SK-N-SH (cell line): ENCODE measurements around the gene KCTD19. TPM values are rescaled to one million over a fixed set of nuclear protein-coding genes. Genes with fewer than 3 reads are reported as not detected.

ENCODE experiments used
- CTCF ChIA-PET: fragments of 300-600, 350-600 bp; formaldehyde crosslinking; extraction: SDS; loops from one replicate; lab custom pipeline; 2021; lab: Yijun Ruan, JAX
- POLR2A ChIA-PET: fragments of 350-600 bp; sonication (Branson Sonifier 250); formaldehyde crosslinking; extraction: SDS; loops from one replicate; lab custom pipeline; 2020; ENCODE audit warnings: antibody characterized with exemption, inconsistent platforms; lab: Yijun Ruan, JAX
- DNase-seq: peaks from one replicate; pipeline ENCODE4 v3.0.0; 2012
- H2AFZ ChIP-seq: fragments of 200-600 bp; sonication (generic); 2 replicates; pipeline ENCODE4 v1.8.1; 2016; ENCODE audit warnings: antibody characterized with exemption, mild to moderate bottlenecking, low read depth
- H3F3A ChIP-seq: fragments of 200-600 bp; sonication (generic); replicated peaks from 2 replicates; pipeline ENCODE3; 2016; ENCODE audit warnings: antibody characterized with exemption, mild to moderate bottlenecking; ENCODE audit not compliant: insufficient read depth
- H3K27ac ChIP-seq, 2 experiments: fragments of 200-500 bp in 1 of 2; fragments of 200-600 bp in 1 of 2; sonication (Bioruptor generic) in 1 of 2; sonication (generic), shearing (Covaris generic) in 1 of 2; 2 replicates each; pipeline versions ENCODE4 v1.5.1 to v1.6.1; 2014 to 2016; ENCODE audit warnings: low read depth in 2 of 2, inconsistent platforms in 1 of 2, low read length in 1 of 2, mild to moderate bottlenecking in 1 of 2, mixed read lengths in 1 of 2
- H3K27me3 ChIP-seq: fragments of 200-600 bp; sonication (generic), shearing (Covaris generic); 2 replicates; pipeline ENCODE4 v1.6.1; 2016; ENCODE audit warnings: mixed run types; ENCODE audit not compliant: insufficient read depth
- H3K36me3 ChIP-seq, 2 experiments: fragments of 200-500 bp in 1 of 2; fragments of 200-600 bp in 1 of 2; sonication (Bioruptor generic) in 1 of 2; sonication (generic) in 1 of 2; replicated peaks in 1 of 2; 2 replicates each; pipeline versions ENCODE3 to v1.5.1; 2014 to 2016; ENCODE audit warnings: low read length in 1 of 2, mild to moderate bottlenecking in 1 of 2; ENCODE audit not compliant: insufficient read depth in 2 of 2, control insufficient read depth in 1 of 2
- H3K4me1 ChIP-seq, 2 experiments: fragments of 200-500 bp in 1 of 2; fragments of 200-600 bp in 1 of 2; sonication (Bioruptor generic) in 1 of 2; sonication (generic), shearing (Covaris generic) in 1 of 2; 2 replicates each; pipeline versions ENCODE4 v1.5.1 to v1.6.1; 2014 to 2016; ENCODE audit warnings: low read depth in 1 of 2, low read length in 1 of 2, mixed run types in 1 of 2; ENCODE audit not compliant: insufficient read depth in 2 of 2, control insufficient read depth in 1 of 2
- H3K4me2 ChIP-seq: fragments of 200-600 bp; sonication (generic), shearing (Covaris generic); 2 replicates; pipeline ENCODE4 v1.6.1; 2017; ENCODE audit warnings: mixed run types
- H3K4me3 ChIP-seq, 2 experiments: fragments of 200-500 bp in 1 of 2; fragments of 200-600 bp in 1 of 2; sonication (Bioruptor generic) in 1 of 2; sonication (generic), shearing (Covaris generic) in 1 of 2; 2 replicates each; pipeline versions ENCODE4 v1.5.1 to v1.8.1; 2014 to 2016; ENCODE audit warnings: low read depth in 2 of 2, inconsistent platforms in 1 of 2, low read length in 1 of 2, mild to moderate bottlenecking in 1 of 2, mixed read lengths in 1 of 2, moderate library complexity in 1 of 2
- H3K79me2 ChIP-seq: fragments of 200-600 bp; sonication (generic); 2 replicates; pipeline ENCODE4 v1.8.1; 2017; ENCODE audit warnings: mild to moderate bottlenecking; ENCODE audit not compliant: insufficient read depth
- H3K9ac ChIP-seq: fragments of 200-600 bp; sonication (generic); 2 replicates; pipeline ENCODE4 v1.6.1; 2017; ENCODE audit warnings: mixed run types
- H3K9me2 ChIP-seq: fragments of 200-600 bp; sonication (generic); 2 replicates; pipeline ENCODE4 v1.6.1; 2017; ENCODE audit warnings: mixed run types
- H3K9me3 ChIP-seq: fragments of 200-600 bp; sonication (generic); 2 replicates; pipeline ENCODE4 v1.6.1; 2017; ENCODE audit warnings: mixed run types, mild to moderate bottlenecking, moderate library complexity
- H4K20me1 ChIP-seq: fragments of 200-600 bp; sonication (generic); 2 replicates; pipeline ENCODE4 v1.6.1; 2017; ENCODE audit warnings: mild to moderate bottlenecking, mixed run types; ENCODE audit not compliant: insufficient read depth
- CHD2 ChIP-seq: fragments of 150-350 bp; IDR thresholded peaks from 2 replicates; pipeline ENCODE4 v1.6.1; 2018; ENCODE audit warnings: low read length; ENCODE audit not compliant: partially characterized antibody
- EP300 ChIP-seq, 2 experiments: IDR thresholded peaks; 2 replicates each; pipeline versions ENCODE4 v1.4.0 to v1.6.1; 2012; ENCODE audit warnings: borderline replicate concordance in 1 of 2, low read depth in 1 of 2, low read length in 1 of 2
- FOSL2 ChIP-seq: IDR thresholded peaks from 2 replicates; pipeline ENCODE4 v1.4.0; 2012; ENCODE audit warnings: low read depth, mild to moderate bottlenecking, moderate library complexity, borderline replicate concordance
- JUND ChIP-seq: IDR thresholded peaks from 2 replicates; pipeline ENCODE4 v1.4.0; 2012
- NFIC ChIP-seq: IDR thresholded peaks from 2 replicates; pipeline ENCODE4 v1.4.0; 2012; ENCODE audit warnings: borderline replicate concordance
- TAF1 ChIP-seq: IDR thresholded peaks from 2 replicates; pipeline ENCODE4 v1.6.1; 2012; ENCODE audit warnings: low read depth, mild to moderate bottlenecking, low read length, moderate library complexity, borderline replicate concordance
- WGBS: methylation state at CpG from one replicate; pipeline ENCODE4 v1.1.6; 2017; ENCODE audit warnings: low lambda C conversion rate; 5-methylcytosine and 5-hydroxymethylcytosine counted together
- polyA plus RNA-seq, 3 experiments: library from polyadenylated mRNA; depleted of rRNA; stranded (reverse); fragments of >200 nt; gene quantifications; 2 replicates each; pipeline ENCODE4 v1.2.3, GENCODE V29; 2012

The KCTD19 gene
- polyA plus RNA-seq, 1 of the 3 experiments (the other 2 are of a cell fraction): 1.8 TPM

DNA sequence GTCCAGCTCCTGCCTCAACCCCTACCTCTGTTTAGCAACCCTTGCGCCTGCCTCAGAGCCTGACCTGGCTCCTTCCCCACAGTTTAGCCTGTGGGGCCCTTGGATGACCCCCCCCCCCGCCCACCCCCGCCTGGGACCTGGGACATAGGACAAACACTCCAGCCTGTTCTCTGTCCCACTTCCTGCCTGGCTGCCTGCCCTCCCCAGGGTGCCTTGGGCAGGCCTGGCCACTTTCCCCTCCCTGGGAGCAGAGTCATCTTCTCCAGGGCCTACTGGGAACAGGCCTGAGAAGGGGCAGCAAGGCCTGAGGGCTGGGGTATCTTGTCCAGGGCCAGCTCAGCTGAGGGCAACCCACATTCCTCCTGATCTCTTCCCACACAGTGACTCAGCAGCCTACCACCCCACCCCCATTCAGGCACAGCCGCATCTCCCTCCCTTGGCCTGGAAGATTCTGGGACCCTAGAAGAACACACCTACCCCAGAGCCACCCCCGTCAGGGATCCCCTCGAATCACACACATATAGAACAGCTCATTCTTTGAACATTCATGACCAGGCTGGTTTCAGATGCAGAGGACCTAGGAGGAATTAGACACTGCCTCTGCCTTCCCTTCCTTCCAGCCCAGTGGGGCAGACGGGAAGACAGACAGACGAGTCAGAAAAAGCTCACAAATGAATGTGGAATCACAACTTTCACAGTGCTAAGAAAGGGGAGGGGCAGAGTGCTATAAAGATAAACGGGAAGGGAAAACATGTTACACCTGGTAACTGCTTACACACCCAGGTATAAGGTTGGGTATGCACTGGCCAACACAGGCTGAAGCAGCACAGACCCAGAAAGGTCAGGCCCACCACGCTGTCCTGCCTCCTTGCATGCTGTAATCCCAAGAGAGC is 85.3 kb downstream of the KCTD19 start:
- TF ChIP-seq EP300 (IDR thresholded peaks at IDR 0.05; ENCODE audit: borderline replicate concordance in 1 of 2, low read depth in 1 of 2, low read length in 1 of 2) (no peak), FOSL2 (peak; percentile 77; the same call in 1 of the 2 replicates), JUND (peak; percentile 47; the same call in 1 of the 2 replicates), NFIC (peak; percentile 63)
- TF ChIP-seq, all 33 proteins: peak for 3
- Histone ChIP-seq H3K9me2 (no peaks in the 10 kb centered on the region), H2AFZ (peak overlapping the region; percentile 44; the same call in 1 of the 2 replicates), H3K9ac (peak overlapping the region; percentile 67), H3K79me2 (peaks cover 64% of the 10 kb centered on the region), H3K36me3 (peaks cover 26 to 29% of the 10 kb centered on the region in 2 experiments), H3K4me1 (peaks cover 33 to 54% of the 10 kb centered on the region in 2 experiments; a peak in 3 of 4 replicates), H3K27ac (peak overlapping the region; percentile 66 to 96), H3K9me3 (no peaks in the 10 kb centered on the region), H3K27me3 (no peaks in the 10 kb centered on the region), H3K4me3 (no peak overlapping the region), H3F3A (peaks cover 58% of the 10 kb centered on the region), H4K20me1 (no peaks in the 10 kb centered on the region), H3K4me2 (peak overlapping the region; percentile 59)
- POLR2A ChIA-PET: no interaction called here
- CTCF ChIA-PET: no interaction called here
- WGBS: 19% methylated on average over 10 of the region's 10 CpGs
- DNase-seq: no peak

DNA sequence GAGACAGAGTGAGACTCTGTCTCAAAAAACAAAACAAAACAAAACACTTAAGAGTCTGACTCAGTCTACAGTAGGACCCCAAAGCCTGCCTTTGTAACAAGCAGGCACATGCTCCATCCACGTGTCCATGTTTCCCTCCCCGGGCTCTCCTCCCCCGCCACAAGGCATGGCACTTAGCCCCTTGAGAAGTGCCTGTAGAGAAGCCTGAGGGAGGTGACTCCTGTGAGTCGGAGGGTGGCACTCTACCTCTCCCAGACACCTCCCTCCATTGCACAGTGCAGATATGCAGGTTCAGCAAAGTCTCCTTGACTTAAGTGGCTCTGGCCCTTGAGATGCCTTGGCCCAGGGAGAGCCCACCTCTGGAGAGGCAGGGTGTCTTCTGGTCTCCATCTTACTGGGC is 86.0 kb downstream of the KCTD19 start:
- H3K79me2 ChIP-seq: peaks cover 56% of the 10 kb centered on the region
- no peak for DNase-seq
- CTCF ChIA-PET: no interaction called here
- H3K9ac ChIP-seq: peak overlapping the region; percentile 67
- no peaks in the 10 kb centered on the region for H4K20me1 ChIP-seq
- H3F3A ChIP-seq: peaks cover 59% of the 10 kb centered on the region
- POLR2A ChIA-PET: no interaction called here
- H3K27me3 ChIP-seq: no peaks in the 10 kb centered on the region
- H3K36me3 ChIP-seq: peaks cover 33 to 37% of the 10 kb centered on the region in 2 experiments
- peaks cover 29 to 51% of the 10 kb centered on the region in 2 experiments; a peak in 3 of 4 replicates for H3K4me1 ChIP-seq
- 96% methylated on average over 4 of the region's 4 CpGs for whole genome bisulfite sequencing
- H3K9me3 ChIP-seq: no peaks in the 10 kb centered on the region
- no peak for TF ChIP-seq TAF1
- TF ChIP-seq CHD2: no peak
- TF ChIP-seq, all 33 proteins: peak for 0
- H3K27ac ChIP-seq: peak overlapping the region; percentile 61 to 96; a peak in 3 of 4 replicates
- peak overlapping the region; percentile 59 for H3K4me2 ChIP-seq
- no peak overlapping the region for H2AFZ ChIP-seq
- no peak overlapping the region for H3K4me3 ChIP-seq
- no peaks in the 10 kb centered on the region for H3K9me2 ChIP-seq

Other genes with a start within 250 kb of the KCTD19 start
- gene PHAF1, start 216.8 kb downstream of the KCTD19 start, polyA plus RNA-seq (2012; rRNA removed): 17.3 and 22.6 TPM in 2 replicates
- 9.8 and 9.9 TPM in 2 replicates for gene B3GNT9, start 175.7 kb downstream of the KCTD19 start, polyA plus RNA-seq (2012; rRNA removed)
- 27.7 and 28.5 TPM in 2 replicates for gene TRADD, start 166.8 kb downstream of the KCTD19 start, polyA plus RNA-seq (2012; rRNA removed)
- 17.8 and 21.8 TPM in 2 replicates for gene FBXL8, start 166.8 kb downstream of the KCTD19 start, polyA plus RNA-seq (2012; rRNA removed)
- 33.4 and 44.4 TPM in 2 replicates for gene HSF4, start 162.0 kb downstream of the KCTD19 start, polyA plus RNA-seq (2012; rRNA removed)
- gene NOL3, start 156.2 kb downstream of the KCTD19 start, polyA plus RNA-seq (2012; rRNA removed): 34.1 and 38.7 TPM in 2 replicates
- gene MATCAP1, start 142.8 kb downstream of the KCTD19 start, polyA plus RNA-seq (2012; rRNA removed): 68.5 and 83.5 TPM in 2 replicates
- gene EXOC3L1, start 136.6 kb downstream of the KCTD19 start, polyA plus RNA-seq (2012; rRNA removed): 0.46 and 0.83 TPM in 2 replicates
- gene E2F4, start 134.6 kb downstream of the KCTD19 start, polyA plus RNA-seq (2012; rRNA removed): 168 and 210 TPM in 2 replicates
- 2.3 and 3.1 TPM in 2 replicates for gene ELMO3, start 127.6 kb downstream of the KCTD19 start, polyA plus RNA-seq (2012; rRNA removed)
- 98.2 and 130 TPM in 2 replicates for gene TMEM208, start 99.6 kb downstream of the KCTD19 start, polyA plus RNA-seq (2012; rRNA removed)
- gene FHOD1, start 79.3 kb downstream of the KCTD19 start, polyA plus RNA-seq (2012; rRNA removed): 53.2 and 70.9 TPM in 2 replicates
- gene SLC9A5, start 77.8 kb downstream of the KCTD19 start, polyA plus RNA-seq (2012; rRNA removed): 4.1 and 5.8 TPM in 2 replicates
- 65.5 and 87.0 TPM in 2 replicates for gene PLEKHG4, start 47.2 kb downstream of the KCTD19 start, polyA plus RNA-seq (2012; rRNA removed)
- 0.78 and 0.92 TPM in 2 replicates for gene LRRC36, start 74 bp upstream of the KCTD19 start, polyA plus RNA-seq (2012; rRNA removed)
- gene TPPP3, start 66.8 kb upstream of the KCTD19 start, polyA plus RNA-seq (2012; rRNA removed): 33.5 and 36.2 TPM in 2 replicates
- 14.2 and 15.8 TPM in 2 replicates for gene ZDHHC1, start 89.7 kb upstream of the KCTD19 start, polyA plus RNA-seq (2012; rRNA removed)
- 0.19 and 0.23 TPM in 2 replicates for gene HSD11B2, start 104.4 kb upstream of the KCTD19 start, polyA plus RNA-seq (2012; rRNA removed)
- 111 and 135 TPM in 2 replicates for gene ATP6V0D1, start 154.4 kb upstream of the KCTD19 start, polyA plus RNA-seq (2012; rRNA removed)
- not detected in 2 replicates for gene AGRP, start 156.8 kb upstream of the KCTD19 start, polyA plus RNA-seq (2012; rRNA removed)
- 12.1 and 24.7 TPM in 2 replicates for gene RIPOR1, start 202.1 kb upstream of the KCTD19 start, polyA plus RNA-seq (2012; rRNA removed)
- gene CTCF, start 235.8 kb upstream of the KCTD19 start, polyA plus RNA-seq (2012; rRNA removed): 18.8 and 19.6 TPM in 2 replicates